Measurements from ENCODE around the gene JARID2. TPM values are rescaled to one million over a fixed set of nuclear protein-coding genes. Genes with fewer than 3 reads are reported as not detected.

Gene JARID2
- total RNA-seq, 3 donors from 2014 or later: 10.6 to 11.8 (median 11.4) TPM

DNA sequence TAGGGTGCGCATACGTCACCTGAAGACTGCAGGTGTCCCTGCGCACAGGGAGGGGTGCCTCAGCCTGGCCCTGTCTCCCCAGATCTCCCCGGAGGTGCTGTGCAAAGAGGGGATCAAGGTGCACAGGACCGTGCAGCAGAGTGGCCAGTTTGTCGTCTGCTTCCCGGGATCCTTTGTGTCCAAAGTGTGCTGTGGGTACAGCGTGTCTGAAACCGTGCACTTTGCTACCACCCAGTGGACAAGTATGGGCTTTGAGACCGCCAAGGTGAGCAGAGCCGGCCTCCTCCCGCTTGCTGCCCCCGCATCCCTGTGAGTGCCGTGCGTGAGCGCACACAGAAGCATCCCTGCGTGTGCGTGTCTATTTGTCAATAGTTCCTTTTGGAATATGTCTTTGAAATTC lies 266.3 kb downstream of the JARID2 start:
- DNase-seq (peak in 1 of 3 donors; percentile 15), ATAC-seq (no peak)
- Histone ChIP-seq H3K36me3 (ENCODE audit: low read depth) (peaks cover 5% of the 10 kb centered on the region), H3K4me3 (no peak overlapping the region), H3K4me1 (ENCODE audit: low read depth) (no peaks in the 10 kb centered on the region), H3K9me3 (no peaks in the 10 kb centered on the region)
- TF ChIP-seq, protein P1, sequence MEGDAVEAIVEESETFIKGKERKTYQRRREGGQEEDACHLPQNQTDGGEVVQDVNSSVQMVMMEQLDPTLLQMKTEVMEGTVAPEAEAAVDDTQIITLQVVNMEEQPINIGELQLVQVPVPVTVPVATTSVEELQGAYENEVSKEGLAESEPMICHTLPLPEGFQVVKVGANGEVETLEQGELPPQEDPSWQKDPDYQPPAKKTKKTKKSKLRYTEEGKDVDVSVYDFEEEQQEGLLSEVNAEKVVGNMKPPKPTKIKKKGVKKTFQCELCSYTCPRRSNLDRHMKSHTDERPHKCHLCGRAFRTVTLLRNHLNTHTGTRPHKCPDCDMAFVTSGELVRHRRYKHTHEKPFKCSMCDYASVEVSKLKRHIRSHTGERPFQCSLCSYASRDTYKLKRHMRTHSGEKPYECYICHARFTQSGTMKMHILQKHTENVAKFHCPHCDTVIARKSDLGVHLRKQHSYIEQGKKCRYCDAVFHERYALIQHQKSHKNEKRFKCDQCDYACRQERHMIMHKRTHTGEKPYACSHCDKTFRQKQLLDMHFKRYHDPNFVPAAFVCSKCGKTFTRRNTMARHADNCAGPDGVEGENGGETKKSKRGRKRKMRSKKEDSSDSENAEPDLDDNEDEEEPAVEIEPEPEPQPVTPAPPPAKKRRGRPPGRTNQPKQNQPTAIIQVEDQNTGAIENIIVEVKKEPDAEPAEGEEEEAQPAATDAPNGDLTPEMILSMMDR (IDR thresholded peaks at IDR 0.05): no peak
- intact Hi-C loops (cut with DNase I, micrococcal nuclease): no loop called here

DNA sequence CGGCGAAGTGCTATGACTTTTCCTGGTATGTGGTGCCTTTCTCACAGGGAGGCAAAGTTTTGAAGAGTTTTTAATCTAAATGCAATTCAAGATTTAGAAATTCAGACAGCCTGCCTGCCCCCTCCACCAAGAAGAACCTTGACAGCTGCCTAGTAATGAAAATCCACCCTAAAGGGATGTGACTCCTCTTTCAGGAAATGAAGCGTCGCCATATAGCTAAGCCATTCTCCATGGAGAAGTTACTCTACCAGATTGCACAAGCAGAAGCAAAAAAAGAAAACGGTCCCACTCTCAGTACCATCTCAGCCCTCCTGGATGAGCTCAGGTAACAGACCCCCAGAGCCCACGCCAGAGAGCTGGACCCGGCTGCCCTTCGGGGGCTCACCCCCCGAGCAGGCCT lies 266.9 kb downstream of the JARID2 start:
- intact Hi-C loops (cut with DNase I, micrococcal nuclease): no loop called here
- no peak for DNase-seq
- TF ChIP-seq, protein P1 (IDR thresholded peaks at IDR 0.05): no peak

DNA sequence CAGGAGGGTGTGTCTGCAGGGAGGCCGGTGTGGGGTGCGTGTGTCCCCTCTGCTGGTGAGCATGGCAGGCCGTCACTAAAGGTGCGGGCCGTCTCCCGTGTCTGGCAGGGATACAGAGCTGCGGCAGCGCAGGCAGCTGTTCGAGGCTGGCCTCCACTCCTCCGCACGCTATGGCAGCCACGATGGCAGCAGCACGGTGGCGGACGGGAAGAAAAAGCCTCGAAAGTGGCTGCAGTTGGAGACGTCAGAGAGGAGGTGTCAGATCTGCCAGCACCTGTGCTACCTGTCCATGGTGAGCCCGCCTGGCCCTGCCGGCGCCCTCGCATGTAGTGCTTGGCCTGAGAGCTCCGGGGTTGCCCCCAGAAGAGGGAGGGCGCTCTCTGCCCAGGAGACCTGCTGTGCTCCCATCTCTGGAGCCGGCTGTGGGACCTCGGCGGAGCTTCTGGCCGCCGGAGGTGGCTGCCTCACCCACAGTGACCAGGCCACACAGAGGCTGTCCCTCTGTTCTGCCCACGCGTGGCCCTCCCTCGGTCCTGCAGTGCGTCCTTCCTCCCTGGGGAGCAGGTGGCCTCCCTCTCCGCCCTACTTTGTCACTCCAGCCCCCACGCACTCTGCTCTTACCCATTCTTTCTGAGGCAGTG lies 267.4 kb downstream of the JARID2 start:
- TF ChIP-seq, protein P1 (IDR thresholded peaks at IDR 0.05): no peak
- no peak for ATAC-seq
- intact Hi-C loops (cut with DNase I, micrococcal nuclease): no loop called here
- DNase-seq: peak in 1 of 3 donors; percentile 23
- H3K4me1 ChIP-seq (ENCODE audit: low read depth): no peaks in the 10 kb centered on the region
- peaks cover 5% of the 10 kb centered on the region for H3K36me3 ChIP-seq (ENCODE audit: low read depth)
- no peak overlapping the region for H3K4me3 ChIP-seq
- H3K9me3 ChIP-seq: no peaks in the 10 kb centered on the region

More for the DNA sequence above, 266.9 kb downstream of the JARID2 start:
- no peaks in the 10 kb centered on the region for H3K9me3 ChIP-seq
- H3K36me3 ChIP-seq (ENCODE audit: low read depth): peaks cover 5% of the 10 kb centered on the region
- H3K4me3 ChIP-seq: no peak overlapping the region
- ATAC-seq: no peak
- H3K4me1 ChIP-seq (ENCODE audit: low read depth): no peaks in the 10 kb centered on the region

DNA sequence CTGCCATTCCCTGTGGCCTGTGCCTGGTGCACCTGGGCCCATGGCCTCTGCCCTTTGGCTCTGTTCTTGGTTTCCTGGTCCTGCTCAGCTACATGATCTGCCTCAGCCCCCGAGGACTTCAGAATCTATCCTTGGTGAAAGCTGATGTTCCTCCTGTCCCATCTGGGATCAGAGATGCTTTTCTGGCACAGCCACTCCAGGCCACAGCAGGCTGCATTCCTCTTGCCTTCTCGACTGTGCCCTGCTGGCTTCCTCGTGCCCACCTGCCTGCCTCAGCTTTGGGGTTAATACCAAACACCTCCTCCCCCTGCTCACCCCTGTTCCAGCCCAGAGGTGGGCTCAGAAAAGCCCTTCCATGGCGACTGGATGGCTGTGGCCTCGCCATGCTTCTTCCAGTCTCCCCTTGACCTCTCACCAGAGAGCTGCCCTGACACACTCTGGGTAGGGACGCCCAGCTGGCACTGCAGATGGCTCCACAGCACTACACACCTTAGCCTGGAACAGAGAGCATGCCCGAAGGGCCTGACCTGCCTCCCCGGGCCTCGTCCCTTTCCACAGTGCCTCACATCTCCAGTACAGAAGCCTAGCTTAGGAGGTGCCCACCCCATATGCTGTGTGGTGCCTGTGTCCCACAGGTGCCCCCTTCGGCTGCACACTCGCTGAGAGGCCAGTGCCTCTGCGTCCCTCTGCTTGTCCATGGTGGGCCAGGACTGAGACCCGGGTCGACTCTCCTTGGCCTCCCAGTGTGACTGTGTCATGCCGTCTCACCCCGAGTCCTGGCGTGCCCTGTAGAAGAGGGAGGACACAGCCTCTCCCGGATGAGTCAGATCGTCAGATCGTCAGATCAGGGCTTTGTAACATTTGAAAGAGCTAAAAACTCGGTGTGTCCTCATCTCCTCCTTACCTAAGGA lies 268.2 kb downstream of the JARID2 start:
- intact Hi-C loops (cut with DNase I, micrococcal nuclease): no loop called here
- peaks cover 5% of the 10 kb centered on the region for H3K36me3 ChIP-seq (ENCODE audit: low read depth)
- no peaks in the 10 kb centered on the region for H3K4me1 ChIP-seq (ENCODE audit: low read depth)
- TF ChIP-seq, protein P1 (IDR thresholded peaks at IDR 0.05): no peak
- ATAC-seq: no peak
- DNase-seq: peak in 2 of 3 donors; percentile 14 to 40
- H3K9me3 ChIP-seq: no peaks in the 10 kb centered on the region
- H3K4me3 ChIP-seq: no peak overlapping the region

- intact Hi-C loops (cut with DNase I, micrococcal nuclease): no loop called here
- Histone ChIP-seq H3K4me1 (ENCODE audit: low read depth) (no peaks in the 10 kb centered on the region), H3K4me3 (no peak overlapping the region), H3K36me3 (ENCODE audit: low read depth) (peaks cover 5% of the 10 kb centered on the region), H3K9me3 (no peaks in the 10 kb centered on the region)
- DNase-seq (peak in 1 of 3 donors; percentile 3), ATAC-seq (no peak)
- TF ChIP-seq, protein P1 (IDR thresholded peaks at IDR 0.05): no peak
Measured at GRCh38 chr6:15515226-15515625, 269.4 kb downstream of the JARID2 start.

Measured in mucosa of descending colon (tissue), 3 donors.